CD4-positive, alpha-beta T cell treated with Interferon gamma for 1 hour (primary cell): Measurements from ENCODE around the gene OR1J4.
"Not testable (repeated sequence)": the region's sequence is repeated elsewhere in the genome, so short reads cannot be mapped to it uniquely, and the experiment has no call there.

Experiments
- DNase-seq: peaks from one replicate; pipeline ENCODE4 v3.0.0-alpha.2; 2020

Gene OR1J4

GRCh38 chr9:122518841-122519240 lies at the start of gene OR1J4:
Gene OR1J4 (plus strand): TSS chr9:122519141. CDS start chr9:122519141, 0 bp downstream.
- no peak for DNase-seq

- DNase-seq: no peak
Measured at GRCh38 chr9:122474561-122474960, 44.4 kb upstream of the OR1J4 start.

GRCh38 chr9:122475717-122476116 lies 43.2 kb upstream of the OR1J4 start:
- DNase-seq: no peak

- DNase-seq: no peak
Measured at GRCh38 chr9:122477346-122477745, 41.6 kb upstream of the OR1J4 start.

- no peak for DNase-seq
Measured at GRCh38 chr9:122477826-122478225, 41.1 kb upstream of the OR1J4 start, which contains the start of gene OR1J1. Gene OR1J1 (minus strand): TSS chr9:122477926. CDS start chr9:122477926, 0 bp downstream.

GRCh38 chr9:122479062-122479461 lies 39.9 kb upstream of the OR1J4 start:
- no peak for DNase-seq

- DNase-seq: no peak
Measured at GRCh38 chr9:122498883-122499288, 20.1 kb upstream of the OR1J4 start.

- no peak for DNase-seq
Measured at GRCh38 chr9:122506964-122507363, 12.0 kb upstream of the OR1J4 start.

GRCh38 chr9:122510502-122510901 lies 8.4 kb upstream of the OR1J4 start, which contains the start of gene OR1J2:
Gene OR1J2 (plus strand): TSS chr9:122510802. CDS start chr9:122510802, 0 bp downstream.
- DNase-seq: no peak

- DNase-seq: no peak
Measured at GRCh38 chr9:122518226-122518625, 715 bp upstream of the OR1J4 start.

- no peak for DNase-seq
Measured at GRCh38 chr9:122519376-122519775, 435 bp downstream of the OR1J4 start.

- DNase-seq: no peak
Measured at GRCh38 chr9:122526602-122527001, 7.7 kb downstream of the OR1J4 start.

- no peak for DNase-seq
Measured at GRCh38 chr9:122527193-122527592, 8.3 kb downstream of the OR1J4 start, which contains the start of gene OR1N1. Gene OR1N1 (minus strand): TSS chr9:122527293. CDS start chr9:122527293, 0 bp downstream.

GRCh38 chr9:122531157-122531556 lies 12.2 kb downstream of the OR1J4 start:
- not testable (repeated sequence) for DNase-seq

- DNase-seq: no peak
Measured at GRCh38 chr9:122536134-122536533, 17.2 kb downstream of the OR1J4 start.

- not testable (repeated sequence) for DNase-seq
Measured at GRCh38 chr9:122537066-122537465, 18.1 kb downstream of the OR1J4 start.

- no peak for DNase-seq
Measured at GRCh38 chr9:122538757-122539156, 19.8 kb downstream of the OR1J4 start.

- DNase-seq: no peak
Measured at GRCh38 chr9:122546196-122546595, 27.3 kb downstream of the OR1J4 start.

GRCh38 chr9:122551371-122551770 lies 32.4 kb downstream of the OR1J4 start:
- DNase-seq: no peak

- no peak for DNase-seq
Measured at GRCh38 chr9:122552812-122553211, 33.9 kb downstream of the OR1J4 start, which contains the start of gene OR1N2. Gene OR1N2 (plus strand): TSS chr9:122553112. CDS start chr9:122553212, 100 bp downstream.

GRCh38 chr9:122561446-122561845 lies 42.5 kb downstream of the OR1J4 start:
- no peak for DNase-seq

GRCh38 chr9:122562134-122562760 lies 43.3 kb downstream of the OR1J4 start:
- DNase-seq: no peak

GRCh38 chr9:122567901-122568300 lies 49.0 kb downstream of the OR1J4 start:
- no peak for DNase-seq
